Measurements from ENCODE around the gene RRP8.

DNA sequence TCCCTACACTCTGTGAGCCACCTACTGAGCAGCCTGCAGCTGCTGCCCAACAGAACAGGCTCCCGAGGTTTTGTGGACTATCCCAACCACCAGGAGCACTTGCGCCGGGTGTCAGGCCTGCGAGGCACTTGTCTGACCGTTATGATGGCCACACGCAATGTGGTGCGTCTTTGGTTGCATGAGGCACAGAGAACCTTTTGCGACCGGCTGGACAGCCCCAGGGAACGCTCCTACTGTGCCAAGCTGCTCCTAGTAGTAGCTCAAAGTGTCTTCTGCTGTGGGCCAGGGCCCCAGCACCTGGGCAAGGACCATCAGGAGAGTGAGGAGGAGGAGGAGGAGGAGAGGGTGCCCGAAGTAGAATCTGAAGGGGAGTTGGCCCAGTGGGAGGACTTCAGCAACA is 46.4 kb downstream of the RRP8 start:
- TF ChIP-seq, protein P1, sequence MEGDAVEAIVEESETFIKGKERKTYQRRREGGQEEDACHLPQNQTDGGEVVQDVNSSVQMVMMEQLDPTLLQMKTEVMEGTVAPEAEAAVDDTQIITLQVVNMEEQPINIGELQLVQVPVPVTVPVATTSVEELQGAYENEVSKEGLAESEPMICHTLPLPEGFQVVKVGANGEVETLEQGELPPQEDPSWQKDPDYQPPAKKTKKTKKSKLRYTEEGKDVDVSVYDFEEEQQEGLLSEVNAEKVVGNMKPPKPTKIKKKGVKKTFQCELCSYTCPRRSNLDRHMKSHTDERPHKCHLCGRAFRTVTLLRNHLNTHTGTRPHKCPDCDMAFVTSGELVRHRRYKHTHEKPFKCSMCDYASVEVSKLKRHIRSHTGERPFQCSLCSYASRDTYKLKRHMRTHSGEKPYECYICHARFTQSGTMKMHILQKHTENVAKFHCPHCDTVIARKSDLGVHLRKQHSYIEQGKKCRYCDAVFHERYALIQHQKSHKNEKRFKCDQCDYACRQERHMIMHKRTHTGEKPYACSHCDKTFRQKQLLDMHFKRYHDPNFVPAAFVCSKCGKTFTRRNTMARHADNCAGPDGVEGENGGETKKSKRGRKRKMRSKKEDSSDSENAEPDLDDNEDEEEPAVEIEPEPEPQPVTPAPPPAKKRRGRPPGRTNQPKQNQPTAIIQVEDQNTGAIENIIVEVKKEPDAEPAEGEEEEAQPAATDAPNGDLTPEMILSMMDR (IDR thresholded peaks at IDR 0.05): no peak
- no peak for TF ChIP-seq POLR2A (IDR thresholded peaks at IDR 0.05)

Measured in lower leg skin (tissue), 3 donors.